ENCODE measurements around the gene COL1A1.

DNA sequence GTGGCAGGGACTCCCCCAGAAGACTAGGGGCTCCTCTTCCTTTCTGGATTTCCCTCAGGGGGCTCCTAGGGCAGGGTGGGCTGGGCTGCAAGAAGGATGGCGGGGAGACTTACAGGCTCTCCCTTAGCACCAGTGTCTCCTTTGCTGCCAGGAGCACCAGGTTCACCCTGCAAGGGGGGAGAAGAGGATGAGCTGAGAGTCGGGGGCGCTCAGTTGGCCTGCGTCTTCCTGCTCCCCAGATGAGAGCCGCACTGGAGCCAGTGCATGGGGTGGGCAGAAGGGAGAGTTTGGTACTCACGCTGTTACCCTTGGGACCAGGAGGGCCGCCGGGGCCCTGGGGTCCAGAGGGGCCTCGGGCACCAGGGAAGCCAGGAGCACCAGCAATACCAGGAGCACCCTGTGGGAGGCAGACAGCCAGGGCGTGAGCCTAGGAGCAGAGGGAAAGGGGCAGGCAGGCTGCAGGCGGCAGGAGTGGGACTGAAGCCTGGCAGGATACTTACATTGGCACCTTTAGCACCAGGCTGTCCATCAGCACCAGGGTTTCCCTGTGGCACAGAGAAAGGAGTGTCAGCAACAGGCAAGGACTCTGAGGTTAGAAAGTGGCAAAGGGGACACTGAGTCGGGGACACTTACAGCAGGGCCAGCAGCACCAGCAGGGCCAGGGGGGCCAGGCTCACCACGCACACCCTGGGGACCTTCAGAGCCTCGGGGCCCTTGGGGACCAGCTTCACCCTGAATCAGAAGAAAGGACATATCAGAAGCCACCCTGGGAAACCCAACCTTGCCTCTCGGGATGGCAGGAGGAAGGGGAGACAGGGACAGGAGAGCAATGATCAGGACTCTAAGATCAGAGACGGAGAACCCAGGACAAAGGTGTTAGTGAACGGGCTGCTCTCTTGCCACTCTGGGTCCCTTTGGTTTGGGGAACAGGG, 6.2 kb downstream of the COL1A1 start:
- TF ChIP-seq, protein P1, sequence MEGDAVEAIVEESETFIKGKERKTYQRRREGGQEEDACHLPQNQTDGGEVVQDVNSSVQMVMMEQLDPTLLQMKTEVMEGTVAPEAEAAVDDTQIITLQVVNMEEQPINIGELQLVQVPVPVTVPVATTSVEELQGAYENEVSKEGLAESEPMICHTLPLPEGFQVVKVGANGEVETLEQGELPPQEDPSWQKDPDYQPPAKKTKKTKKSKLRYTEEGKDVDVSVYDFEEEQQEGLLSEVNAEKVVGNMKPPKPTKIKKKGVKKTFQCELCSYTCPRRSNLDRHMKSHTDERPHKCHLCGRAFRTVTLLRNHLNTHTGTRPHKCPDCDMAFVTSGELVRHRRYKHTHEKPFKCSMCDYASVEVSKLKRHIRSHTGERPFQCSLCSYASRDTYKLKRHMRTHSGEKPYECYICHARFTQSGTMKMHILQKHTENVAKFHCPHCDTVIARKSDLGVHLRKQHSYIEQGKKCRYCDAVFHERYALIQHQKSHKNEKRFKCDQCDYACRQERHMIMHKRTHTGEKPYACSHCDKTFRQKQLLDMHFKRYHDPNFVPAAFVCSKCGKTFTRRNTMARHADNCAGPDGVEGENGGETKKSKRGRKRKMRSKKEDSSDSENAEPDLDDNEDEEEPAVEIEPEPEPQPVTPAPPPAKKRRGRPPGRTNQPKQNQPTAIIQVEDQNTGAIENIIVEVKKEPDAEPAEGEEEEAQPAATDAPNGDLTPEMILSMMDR (conservative IDR thresholded peaks at IDR 0.05; ENCODE audit: low read length), result no peak; the same call in 1 of the 2 replicates
- TF ChIP-seq EZH2phosphoT487 (IDR thresholded peaks at IDR 0.05; ENCODE audit: borderline replicate concordance, low read depth, low read length), result no peak

All from OCI-LY7 (cell line).